Heart right ventricle (tissue), 16 donors: ENCODE measurements around the gene IFT43. TPM values are rescaled to one million over a fixed set of nuclear protein-coding genes. Genes with fewer than 3 reads are reported as not detected.

Experiments used
- ATAC-seq, 8 donors: fragments of 200-7000 bp; cut with Tn5 transposase; one replicate each; pipeline ENCODE4 v1.9.1; 2020; ENCODE audit warnings: mild to moderate bottlenecking in 8 of 8, moderate library complexity in 8 of 8, moderate number of reproducible peaks in 1 of 8
- DNase-seq, 2 donors: peaks; one replicate each; pipeline ENCODE4 v3.0.0-alpha.2; 2020
- H3K27ac ChIP-seq, 10 donors: fragments of 200-600 bp; sonication (generic) in 2 of 10; one replicate each; pipeline versions ENCODE4 v1.5.0 to v1.8.0; 2020 to 2022; ENCODE audit warnings: mild to moderate bottlenecking in 3 of 10
- H3K27me3 ChIP-seq, 7 donors: fragments of 200-600 bp; one replicate each; pipeline ENCODE4 v1.8.0; 2021 to 2022; ENCODE audit warnings: mild to moderate bottlenecking in 2 of 7
- H3K36me3 ChIP-seq, 9 donors: fragments of 200-600 bp; sonication (generic) in 1 of 9; one replicate each; pipeline versions ENCODE4 v1.5.0 to v1.8.0; 2020 to 2022; ENCODE audit warnings: mild to moderate bottlenecking in 2 of 9
- H3K4me1 ChIP-seq, 9 donors: fragments of 200-600 bp; sonication (generic) in 1 of 9; one replicate each; pipeline versions ENCODE4 v1.5.0 to v1.8.0; 2020 to 2022; ENCODE audit warnings: mild to moderate bottlenecking in 4 of 9
- H3K4me3 ChIP-seq, 10 donors: fragments of 200-600 bp; sonication (generic) in 2 of 10; one replicate each; pipeline versions ENCODE4 v1.5.0 to v1.8.0; 2020 to 2022; ENCODE audit warnings: mild to moderate bottlenecking in 7 of 10, moderate library complexity in 2 of 10
- H3K9me3 ChIP-seq, 11 donors: fragments of 200-600 bp in 10 of 11; sonication (generic) in 2 of 11; one replicate each; pipeline versions ENCODE4 v1.5.0 to v1.8.0; 2013 to 2022; ENCODE audit warnings: mild to moderate bottlenecking in 2 of 11, control low read depth in 1 of 11, moderate library complexity in 1 of 11
- CTCF ChIP-seq, 9 donors: fragments of 200-600 bp; sonication (generic) in 2 of 9; IDR thresholded peaks; one replicate each; pipeline versions ENCODE4 v1.5.0 to v1.8.0; 2021 to 2022; ENCODE audit warnings: antibody characterized with exemption in 9 of 9, mild to moderate bottlenecking in 5 of 9, moderate library complexity in 1 of 9
- WGBS, 2 donors: extraction: QIAGEN DNeasy Blood & Tissue Kit; methylation state at CpG; one replicate each; pipeline ENCODE4 v1.1.7; 2013; ENCODE audit warnings: inconsistent platforms in 1 of 2; 5-methylcytosine and 5-hydroxymethylcytosine counted together
- intact Hi-C, 10 donors: fragments of 100-400 bp; cut with DNase I; formaldehyde crosslinking; loops; one replicate each; pipeline versions ENCODE4 v1.11.1 to v1.14.2; 2022
- polyA plus RNA-seq, 2 donors: library from polyadenylated mRNA; stranded (reverse); fragments of 200-250 nt; gene quantifications; one replicate each; pipeline ENCODE4 v1.2.3, GENCODE V29; 2013
- total RNA-seq, 10 donors: library from RNA; stranded (reverse); fragmentation: NEBNext Ultra II Directional in 3 of 10; extraction: Animal tissue kit (Norgen Biotek cat#: 25700) in 3 of 10; gene quantifications; one replicate each; pipeline versions ENCODE4 v1.2.1 to v1.2.4, GENCODE V29; 2021 to 2023
- donor health status: Arrhythmogenic right ventricular cardiomyopathy.
- donor health status: ischemic (EF 13 %, LVEDD 7.1; RV severe dilation, severe dysfunction).
- donor health status: healthy with polysubstance abuse.
- donor health status: DM: no; HTN: yes; CAD: no.
- donor health status: DM: no; HTN: no; CAD: no.
- donor health status: ischemic (EF 25% LVEDD 6.9; RV normal size, moderate dysfunction).
- donor health status: ischemic (EF 25% LVEDD 5.7; RV mildly dilated, moderate dysfunction).
- donor health status: healthy.
- donor health status: DM: yes; HTN: yes; CAD: no.
- donor health status: Ischemic cardiomyopathy.
- donor health status: ischemic (EF 35%, LVEDD 5.7; RV mildly dilated, moderate dysfunction).
- donor health status: nonischemic (EF 11% LVEDD 7.7; RV severe dilation, severe dysfunction).
- donor health status: DM: yes; HTN: yes; CAD: no.
- donor health status: PGD.
- donor health status: ischemic (EF 29% LVEDD 5.4; RV normal size, mild dysfunction).
- donor health status: nonischemic (EF 23%, LVEDD 6.1; RV moderate dilation, normal function).

IFT43 gene
- total and polyA plus RNA-seq, 12 donors, result 19.7 to 57.1 (median 31.8) TPM

GRCh38 chr14:76096257-76096656 is 110.7 kb downstream of the IFT43 start:
- Histone ChIP-seq H3K27ac (no peak overlapping the region), H3K9me3 (no peaks in the 10 kb centered on the region), H3K27me3 (peaks cover 0 to 20% (median 9%) of the 10 kb centered on the region in 7 donors), H3K36me3 (no peaks in the 10 kb centered on the region), H3K4me3 (no peak overlapping the region), H3K4me1 (peaks cover 0 to 17% (median 9%) of the 10 kb centered on the region in 9 donors)
- intact Hi-C loops, result no loop called here
- no peak for TF ChIP-seq CTCF (IDR thresholded peaks at IDR 0.05)
- ATAC-seq, result no peak
- DNase-seq, result no peak
- 87 to 89% methylated on average over 5 of the region's 5 CpGs for WGBS, 2 donors

- peaks cover 0 to 20% (median 9%) of the 10 kb centered on the region in 7 donors for H3K27me3 ChIP-seq
- H3K36me3 ChIP-seq, result no peaks in the 10 kb centered on the region
- no peak for DNase-seq
- intact Hi-C loops, result no loop called here
- H3K27ac ChIP-seq, result no peak overlapping the region
- H3K4me1 ChIP-seq, result peaks cover 0 to 15% (median 5%) of the 10 kb centered on the region in 9 donors
- H3K9me3 ChIP-seq, result no peaks in the 10 kb centered on the region
- no peak for TF ChIP-seq CTCF (IDR thresholded peaks at IDR 0.05)
- no peak for ATAC-seq
- no peak overlapping the region for H3K4me3 ChIP-seq
- 94 to 95% methylated on average over 7 of the region's 7 CpGs for WGBS, 2 donors
Measured at GRCh38 chr14:76097547-76097946, 112.0 kb downstream of the IFT43 start.

- 90% methylated on average over 8 of the region's 8 CpGs for WGBS, 2 donors
- Histone ChIP-seq H3K27ac (no peak overlapping the region), H3K9me3 (no peaks in the 10 kb centered on the region), H3K36me3 (no peaks in the 10 kb centered on the region), H3K4me3 (no peak overlapping the region), H3K27me3 (peaks cover 0 to 20% (median 9%) of the 10 kb centered on the region in 7 donors), H3K4me1 (peaks cover 0 to 15% (median 5%) of the 10 kb centered on the region in 9 donors)
- intact Hi-C loops, result no loop called here
- no peak for ATAC-seq
- no peak for DNase-seq
- TF ChIP-seq CTCF (IDR thresholded peaks at IDR 0.05), result no peak
Measured at GRCh38 chr14:76098047-76098446, 112.5 kb downstream of the IFT43 start.

- Histone ChIP-seq H3K4me3 (no peak overlapping the region), H3K27me3 (peaks cover 0 to 20% (median 9%) of the 10 kb centered on the region in 7 donors), H3K27ac (no peak overlapping the region), H3K4me1 (peaks cover 0 to 15% (median 5%) of the 10 kb centered on the region in 9 donors), H3K9me3 (no peaks in the 10 kb centered on the region), H3K36me3 (no peaks in the 10 kb centered on the region)
- WGBS, 2 donors, result 92 to 94% methylated on average over 28 of the region's 28 CpGs
- intact Hi-C loops, result no loop called here
- TF ChIP-seq CTCF (IDR thresholded peaks at IDR 0.05), result no peak
- no peak for ATAC-seq
- DNase-seq, result no peak
Measured at GRCh38 chr14:76098916-76099675, 113.5 kb downstream of the IFT43 start.
